H9 (cell line): ENCODE results near the gene PIBF1. TPM values are rescaled to one million over a fixed set of nuclear protein-coding genes. Genes with fewer than 3 reads are reported as not detected.

Experiments
- DNase-seq: peaks from one replicate; pipeline ENCODE4 v3.0.0-alpha.2; 2017
- H2AFZ ChIP-seq: one replicate; pipeline ENCODE4 v1.6.1; 2013; ENCODE audit warnings: mild to moderate bottlenecking, low read length, control low read depth, moderate library complexity
- H2AK5ac ChIP-seq: 2 replicates; pipeline ENCODE4 v1.6.1; 2013; ENCODE audit warnings: low read length, control low read depth, mixed read lengths; ENCODE audit not compliant: insufficient read length
- H2BK120ac ChIP-seq: one replicate; pipeline ENCODE4 v1.6.1; 2013; ENCODE audit warnings: low read depth, mild to moderate bottlenecking, low read length, control low read depth, inconsistent platforms; ENCODE audit not compliant: poor library complexity, severe bottlenecking
- H2BK12ac ChIP-seq: 2 replicates; pipeline ENCODE4 v1.6.1; 2013; ENCODE audit warnings: low read length, control low read depth, mixed read lengths, low read depth; ENCODE audit not compliant: insufficient read length
- H2BK15ac ChIP-seq: 2 replicates; pipeline ENCODE4 v1.6.1; 2013; ENCODE audit warnings: low read depth, low read length, control low read depth
- H2BK20ac ChIP-seq: one replicate; pipeline ENCODE4 v1.6.1; 2013; ENCODE audit warnings: low read depth, mild to moderate bottlenecking, low read length, control low read depth, inconsistent platforms; ENCODE audit not compliant: poor library complexity, severe bottlenecking
- H2BK5ac ChIP-seq: 2 replicates; pipeline ENCODE4 v1.6.1; 2013; ENCODE audit warnings: low read length, control low read depth, mixed read lengths; ENCODE audit not compliant: insufficient read length
- H3K14ac ChIP-seq: 2 replicates; pipeline ENCODE4 v1.6.1; 2013; ENCODE audit warnings: low read length, control low read depth; ENCODE audit not compliant: insufficient read depth
- H3K18ac ChIP-seq: 2 replicates; pipeline ENCODE4 v1.6.1; 2013; ENCODE audit warnings: low read depth, mild to moderate bottlenecking, mixed read lengths, low read length, control low read depth; ENCODE audit not compliant: insufficient read length
- H3K23ac ChIP-seq: 2 replicates; pipeline ENCODE4 v1.6.1; 2013; ENCODE audit warnings: low read length, control low read depth, mixed read lengths, low read depth; ENCODE audit not compliant: insufficient read length
- H3K23me2 ChIP-seq: 2 replicates; pipeline ENCODE4 v1.6.1; 2013; ENCODE audit warnings: low read depth, mild to moderate bottlenecking, mixed read lengths, low read length, control low read depth; ENCODE audit not compliant: insufficient read length, poor library complexity, severe bottlenecking
- H3K27ac ChIP-seq: 2 replicates; pipeline ENCODE4 v1.5.1; 2013; ENCODE audit warnings: low read length, control low read depth, mixed read lengths, low read depth; ENCODE audit not compliant: insufficient read length
- H3K27me3 ChIP-seq: 2 replicates; pipeline ENCODE4 v1.6.1; 2013; ENCODE audit warnings: low read length, control low read depth, inconsistent platforms; ENCODE audit not compliant: insufficient read depth
- H3K4ac ChIP-seq: 2 replicates; pipeline ENCODE4 v1.6.1; 2013; ENCODE audit warnings: low read depth, mild to moderate bottlenecking, control low read depth, inconsistent platforms, low read length, moderate library complexity
- H3K4me1 ChIP-seq: 2 replicates; pipeline ENCODE4 v1.6.1; 2013; ENCODE audit warnings: low read length, control low read depth, inconsistent platforms; ENCODE audit not compliant: insufficient read depth
- H3K4me2 ChIP-seq: 2 replicates; pipeline ENCODE4 v1.6.1; 2013; ENCODE audit warnings: low read length, control low read depth, mixed read lengths; ENCODE audit not compliant: insufficient read length, insufficient read depth
- H3K56ac ChIP-seq: 2 replicates; pipeline ENCODE4 v1.6.1; 2013; ENCODE audit warnings: low read depth, mild to moderate bottlenecking, mixed read lengths, low read length, control low read depth; ENCODE audit not compliant: insufficient read length
- H3K79me1 ChIP-seq: 2 replicates; pipeline ENCODE4 v1.6.1; 2013; ENCODE audit warnings: low read depth, mild to moderate bottlenecking, moderate library complexity, low read length, control low read depth, inconsistent platforms; ENCODE audit not compliant: insufficient read depth, poor library complexity, severe bottlenecking
- H3K79me2 ChIP-seq: 2 replicates; pipeline ENCODE4 v1.6.1; 2013; ENCODE audit warnings: low read length, control low read depth, inconsistent platforms; ENCODE audit not compliant: insufficient read depth
- H3K9ac ChIP-seq: 2 replicates; pipeline ENCODE4 v1.6.1; 2013; ENCODE audit warnings: low read length, control low read depth, mixed read lengths; ENCODE audit not compliant: insufficient read length; ENCODE audit errors: extremely low read depth
- H3K9me3 ChIP-seq: one replicate; pipeline ENCODE4 v1.6.1; 2013; ENCODE audit warnings: low read depth, low read length, inconsistent platforms; ENCODE audit not compliant: control insufficient read depth
- H3T11ph ChIP-seq: one replicate; pipeline ENCODE4 v1.6.1; 2013; ENCODE audit warnings: mild to moderate bottlenecking, low read length, control low read depth, inconsistent platforms
- H4K20me1 ChIP-seq: one replicate; pipeline ENCODE4 v1.6.1; 2013; ENCODE audit not compliant: control insufficient read depth, insufficient read length, insufficient read depth
- H4K5ac ChIP-seq: 2 replicates; pipeline ENCODE4 v1.6.1; 2013; ENCODE audit warnings: low read depth, mild to moderate bottlenecking, mixed read lengths, low read length, control low read depth; ENCODE audit not compliant: insufficient read length
- H4K8ac ChIP-seq: replicated peaks from 2 replicates; pipeline ENCODE4 v1.6.1; 2013; ENCODE audit warnings: low read length, control low read depth, mixed read lengths, low read depth; ENCODE audit not compliant: insufficient read length
- H4K91ac ChIP-seq: 2 replicates; pipeline ENCODE4 v1.6.1; 2013; ENCODE audit warnings: low read depth, mild to moderate bottlenecking, moderate library complexity, mixed read lengths, low read length, control low read depth; ENCODE audit not compliant: insufficient read length
- H3K27ac Mint-ChIP-seq, 3 experiments: 2 replicates in 2 of 3; 3 replicates in 1 of 3; pipeline ENCODE4 v1.8.0; 2020 to 2021; ENCODE audit warnings: mixed read lengths in 3 of 3, mild to moderate bottlenecking in 1 of 3, moderate library complexity in 1 of 3
- H3K27me3 Mint-ChIP-seq: 2 replicates; pipeline ENCODE4 v1.8.0; 2021; ENCODE audit warnings: low read depth, mild to moderate bottlenecking, moderate library complexity, mixed read lengths
- H3K36me3 Mint-ChIP-seq, 3 experiments: 2 replicates in 2 of 3; 3 replicates in 1 of 3; pipeline ENCODE4 v1.8.0; 2020 to 2021; ENCODE audit warnings: low read depth in 3 of 3, mixed read lengths in 3 of 3; ENCODE audit not compliant: insufficient read depth in 1 of 3
- H3K4me1 Mint-ChIP-seq, 2 experiments: 2 replicates each; pipeline ENCODE4 v1.8.0; 2020; ENCODE audit warnings: mixed read lengths in 2 of 2
- H3K4me3 Mint-ChIP-seq, 2 experiments: 2 replicates in 1 of 2; 3 replicates in 1 of 2; pipeline ENCODE4 v1.8.0; 2020 to 2021; ENCODE audit warnings: mild to moderate bottlenecking in 2 of 2, mixed read lengths in 2 of 2, moderate library complexity in 1 of 2
- H3K9me3 Mint-ChIP-seq, 2 experiments: 2 replicates in 1 of 2; 3 replicates in 1 of 2; pipeline ENCODE4 v1.8.0; 2020; ENCODE audit warnings: mild to moderate bottlenecking in 2 of 2, mixed read lengths in 2 of 2, moderate library complexity in 1 of 2
- CTCF ChIP-seq: fragments of 200-600 bp; sonication (generic); conservative IDR thresholded peaks from 3 replicates; pipeline ENCODE4 v1.8.0; 2021; ENCODE audit warnings: antibody characterized with exemption, mild to moderate bottlenecking
- WGBS: extraction: QIAGEN DNeasy Blood & Tissue Kit; methylation state at CpG from one replicate; pipeline ENCODE4 v1.1.7; 2013; ENCODE audit warnings: missing lambda C conversion rate, low lambda C conversion rate, mixed read lengths; ENCODE audit not compliant: insufficient read length; ENCODE audit errors: extremely low coverage; 5-methylcytosine and 5-hydroxymethylcytosine counted together
- total RNA-seq: library from RNA; stranded (reverse); gene quantifications from 2 replicates; pipeline ENCODE4 v1.2.1, GENCODE V29; 2021

PIBF1 gene
- total RNA-seq, 1 experiment from 2014 or later = 12.7 TPM

DNA sequence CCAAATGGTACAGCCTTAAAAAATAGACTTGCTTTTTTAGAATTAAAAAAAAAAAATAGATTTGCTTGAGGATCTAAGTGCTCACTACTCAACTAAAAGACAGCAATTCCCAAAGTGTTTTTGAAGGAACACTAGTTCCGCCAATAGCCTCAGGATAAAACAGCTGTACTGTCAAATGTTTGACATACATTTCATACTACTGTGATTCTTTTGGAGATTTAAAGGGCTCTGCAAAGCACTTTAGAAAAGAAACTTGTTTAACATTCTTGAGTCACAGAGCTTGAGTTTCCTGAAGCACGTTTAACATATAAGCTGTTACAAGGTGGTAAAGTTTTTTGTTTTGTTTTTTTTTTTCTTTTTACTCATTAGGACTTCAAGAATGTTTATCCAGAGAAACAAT, 253.7 kb downstream of the PIBF1 start:
- H3K27me3 ChIP-seq = no peaks in the 10 kb centered on the region
- H2BK20ac ChIP-seq = no peak overlapping the region
- no peaks in the 10 kb centered on the region for H3K23me2 ChIP-seq
- no peaks in the 10 kb centered on the region for H3K79me2 ChIP-seq
- H2AFZ ChIP-seq = no peak overlapping the region
- no peak for TF ChIP-seq CTCF
- no peak overlapping the region for H3K4me2 ChIP-seq
- no peak overlapping the region for H2BK120ac ChIP-seq
- no peaks in the 10 kb centered on the region for H3K79me1 ChIP-seq
- no CpG with 5 or more reads among the region's 2 CpGs for WGBS
- H3K27ac ChIP-seq = no peak overlapping the region
- H3T11ph ChIP-seq = no peak overlapping the region
- H4K8ac ChIP-seq = no peak overlapping the region
- H3K9me3 Mint-ChIP-seq = no peaks in the 10 kb centered on the region
- H2BK12ac ChIP-seq = no peak overlapping the region
- no peak overlapping the region for H2AK5ac ChIP-seq
- peaks cover 5% of the 10 kb centered on the region for H3K27me3 Mint-ChIP-seq
- H4K91ac ChIP-seq = no peak overlapping the region
- no peaks in the 10 kb centered on the region for H3K36me3 Mint-ChIP-seq
- H2BK15ac ChIP-seq = no peak overlapping the region
- H3K56ac ChIP-seq = no peak overlapping the region
- no peak for DNase-seq
- no peak overlapping the region for H3K4ac ChIP-seq
- H3K18ac ChIP-seq = no peak overlapping the region
- no peaks in the 10 kb centered on the region for H4K20me1 ChIP-seq
- H3K14ac ChIP-seq = no peak overlapping the region
- no peaks in the 10 kb centered on the region for H3K4me1 ChIP-seq
- no peaks in the 10 kb centered on the region for H3K9me3 ChIP-seq
- H3K27ac Mint-ChIP-seq = no peak overlapping the region
- H2BK5ac ChIP-seq = no peak overlapping the region
- no peak overlapping the region for H3K4me3 Mint-ChIP-seq
- peaks cover 17 to 25% of the 10 kb centered on the region in 2 experiments for H3K4me1 Mint-ChIP-seq
- no peak overlapping the region for H3K9ac ChIP-seq
- no peak overlapping the region for H3K23ac ChIP-seq
- H4K5ac ChIP-seq = no peak overlapping the region
